GM12891 (cell line): Measurements from ENCODE around the gene CD44.

Experiments
- POLR2A ChIP-seq: IDR thresholded peaks from 2 replicates; pipeline ENCODE4 v1.6.1; 2011; ENCODE audit warnings: low read depth, low read length, control low read depth
- POLR2AphosphoS5 ChIP-seq: IDR thresholded peaks from 2 replicates; pipeline ENCODE4 v1.6.1; 2011; ENCODE audit warnings: low read depth, low read length, control low read depth
- SPI1 ChIP-seq: IDR thresholded peaks from 2 replicates; pipeline ENCODE4 v1.6.1; 2011; ENCODE audit warnings: low read depth, low read length, control low read depth

- TF ChIP-seq POLR2A (no peak), POLR2AphosphoS5 (no peak), SPI1 (no peak)
These were observed 99.9 kb downstream of the CD44 start for GRCh38 chr11:35238882-35239281.
